ENCODE measurements around the gene JPT2.

DNA sequence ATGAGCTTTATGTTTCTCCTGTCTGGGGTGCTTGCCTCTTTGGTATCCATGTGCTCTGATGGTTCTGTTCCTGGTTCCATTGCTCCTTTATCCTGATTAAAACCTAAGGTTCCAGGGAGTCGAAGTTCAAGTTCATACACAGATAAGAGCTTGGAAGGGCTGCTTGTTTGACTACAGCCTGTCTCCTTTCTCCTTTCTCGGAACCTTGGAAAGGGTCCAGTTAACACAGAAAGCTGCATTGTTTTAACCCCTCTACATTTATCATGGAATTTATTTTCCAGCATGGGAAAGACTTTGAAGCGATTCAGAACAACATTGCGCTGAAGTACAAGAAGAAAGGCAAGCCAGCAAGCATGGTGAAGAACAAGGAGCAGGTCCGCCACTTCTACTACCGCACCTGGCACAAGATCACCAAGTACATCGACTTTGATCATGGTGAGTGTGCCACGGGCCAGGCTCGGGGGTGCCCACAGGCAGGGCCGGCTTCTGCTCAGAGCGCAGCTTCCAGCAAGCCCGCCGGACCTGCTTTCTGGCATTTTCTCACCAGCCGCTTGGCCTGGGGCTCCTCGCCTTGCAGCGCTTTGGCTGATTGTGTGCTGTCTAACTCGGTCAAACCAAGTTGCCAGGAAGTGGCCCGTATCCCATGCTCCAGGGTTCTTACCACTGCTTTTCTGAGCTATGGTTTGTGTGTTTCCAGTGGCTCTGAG, 46.0 kb upstream of the JPT2 start:
- TF ChIP-seq ZNF274 (IDR thresholded peaks at IDR 0.05; ENCODE audit: low read depth, low read length) (no peak), POLR2A (IDR thresholded peaks at IDR 0.05; ENCODE audit: borderline replicate concordance, extremely low read depth, insufficient read depth, insufficient read length) (no peak), SP1 (IDR thresholded peaks at IDR 0.05; ENCODE audit: low read depth) (no peak), CBX3 (IDR thresholded peaks at IDR 0.05; ENCODE audit: low read depth) (no peak), EZH2 (IDR thresholded peaks at IDR 0.05) (no peak), RAD21 (IDR thresholded peaks at IDR 0.05; ENCODE audit: low read depth) (no peak)
- TF ChIP-seq, protein P1, sequence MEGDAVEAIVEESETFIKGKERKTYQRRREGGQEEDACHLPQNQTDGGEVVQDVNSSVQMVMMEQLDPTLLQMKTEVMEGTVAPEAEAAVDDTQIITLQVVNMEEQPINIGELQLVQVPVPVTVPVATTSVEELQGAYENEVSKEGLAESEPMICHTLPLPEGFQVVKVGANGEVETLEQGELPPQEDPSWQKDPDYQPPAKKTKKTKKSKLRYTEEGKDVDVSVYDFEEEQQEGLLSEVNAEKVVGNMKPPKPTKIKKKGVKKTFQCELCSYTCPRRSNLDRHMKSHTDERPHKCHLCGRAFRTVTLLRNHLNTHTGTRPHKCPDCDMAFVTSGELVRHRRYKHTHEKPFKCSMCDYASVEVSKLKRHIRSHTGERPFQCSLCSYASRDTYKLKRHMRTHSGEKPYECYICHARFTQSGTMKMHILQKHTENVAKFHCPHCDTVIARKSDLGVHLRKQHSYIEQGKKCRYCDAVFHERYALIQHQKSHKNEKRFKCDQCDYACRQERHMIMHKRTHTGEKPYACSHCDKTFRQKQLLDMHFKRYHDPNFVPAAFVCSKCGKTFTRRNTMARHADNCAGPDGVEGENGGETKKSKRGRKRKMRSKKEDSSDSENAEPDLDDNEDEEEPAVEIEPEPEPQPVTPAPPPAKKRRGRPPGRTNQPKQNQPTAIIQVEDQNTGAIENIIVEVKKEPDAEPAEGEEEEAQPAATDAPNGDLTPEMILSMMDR (IDR thresholded peaks at IDR 0.05 in 2 of 3, conservative IDR thresholded peaks at IDR 0.05 in 1 of 3; ENCODE audit: borderline replicate concordance in 1 of 3, insufficient read depth in 1 of 3, low read depth in 2 of 3, low read length in 2 of 3): no peak

Data from HCT116 (cell line).